NCI-H2029 treated with DMSO at 0.1 percent for 48 hours (cell line): Measurements from ENCODE around the gene ANKRD18A.

Source experiments
- DNase-seq: peaks from one replicate; lab custom pipeline; 2025; lab: John Stamatoyannopoulos, UW

ANKRD18A gene

DNA sequence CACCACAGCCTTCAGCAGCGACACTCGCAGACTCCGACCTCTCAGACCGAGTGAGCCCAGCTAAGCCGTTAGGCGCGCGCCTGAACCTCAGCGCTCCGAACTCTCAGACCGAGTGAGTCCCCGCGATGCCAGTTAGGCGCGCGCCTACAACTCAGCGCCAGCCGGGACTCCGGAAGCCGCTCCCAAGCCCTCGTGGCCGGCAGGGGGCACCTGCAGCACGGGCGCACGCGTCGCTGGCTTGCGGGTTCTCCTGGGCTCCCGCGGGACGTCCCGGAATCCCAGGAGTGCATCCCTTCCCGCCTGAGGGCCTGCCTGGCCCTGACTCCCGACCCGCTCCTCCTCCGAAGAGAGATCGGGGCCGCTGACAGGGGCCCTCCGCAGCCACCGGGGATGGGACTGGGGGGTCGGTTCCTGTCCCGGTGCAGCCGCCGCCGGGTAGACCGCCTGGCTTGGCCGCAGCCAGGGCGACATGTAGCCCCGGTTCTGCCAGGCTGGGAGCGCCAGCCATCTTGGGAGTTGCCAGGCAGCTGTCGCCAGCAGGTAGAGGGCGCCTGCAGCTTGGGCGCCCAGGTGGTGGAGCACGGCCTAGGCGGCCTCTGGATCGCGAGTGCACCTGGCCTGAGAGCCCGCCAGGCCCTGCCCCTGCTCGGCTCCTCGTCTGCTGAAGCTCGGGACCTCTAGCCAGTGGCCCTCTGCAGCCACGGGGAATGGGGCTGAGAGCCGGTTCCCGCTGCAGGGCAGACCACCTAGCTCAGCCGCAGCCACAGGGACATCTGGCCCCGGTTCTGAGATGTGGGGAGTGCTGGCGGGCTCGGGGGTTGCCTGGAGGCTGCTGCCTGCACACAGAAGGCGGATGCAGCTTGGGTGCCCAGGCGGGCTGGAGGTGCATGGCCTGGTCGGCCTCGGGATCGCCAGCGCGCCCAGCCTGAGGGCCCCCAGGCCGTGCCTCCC lies at the start of gene ANKRD18A:
Gene ANKRD18A, minus strand, starts transcription at position 114 of the 951 bp plus-strand sequence. CDS start 311 bp downstream, outside the sequence.
- peak; percentile 57 for DNase-seq

DNA sequence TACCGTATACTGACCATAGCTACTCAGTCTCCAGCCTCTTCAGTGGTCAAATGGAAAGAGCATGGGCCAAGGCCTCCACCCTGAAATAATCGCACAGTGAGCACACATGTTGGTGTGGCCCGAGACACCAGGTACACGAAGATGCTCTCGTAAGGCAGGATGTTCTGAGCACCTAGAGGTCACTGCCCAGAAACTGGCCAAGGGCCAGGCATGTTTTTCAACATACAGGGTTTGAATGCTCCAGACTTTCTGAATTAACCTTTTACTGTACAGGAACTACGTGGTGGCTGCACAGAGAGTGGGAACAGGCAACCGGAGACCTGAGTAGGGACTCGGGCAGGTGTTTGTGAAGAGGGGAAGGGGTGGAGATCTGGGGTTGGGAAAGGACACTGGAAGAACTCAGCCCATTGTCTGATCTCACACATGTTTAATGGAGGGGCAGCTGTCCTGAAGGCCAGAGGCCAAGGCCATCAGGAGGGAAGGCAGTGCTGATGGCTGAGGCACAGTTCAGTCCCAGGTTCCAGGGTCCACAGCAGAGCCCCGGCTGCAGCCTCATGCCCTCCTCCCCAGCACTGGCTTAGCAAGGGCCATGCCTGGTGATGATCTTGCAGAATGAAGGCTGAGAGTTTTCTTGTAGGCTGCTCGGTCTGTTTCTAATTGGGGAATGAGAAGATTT lies 48.5 kb upstream of the ANKRD18A start:
- no peak for DNase-seq

GRCh38 chr9:38662763-38663593 lies 42.6 kb upstream of the ANKRD18A start:
- no peak for DNase-seq

- DNase-seq: no peak
These were observed 39.1 kb upstream of the ANKRD18A start for GRCh38 chr9:38659538-38659937.

DNA sequence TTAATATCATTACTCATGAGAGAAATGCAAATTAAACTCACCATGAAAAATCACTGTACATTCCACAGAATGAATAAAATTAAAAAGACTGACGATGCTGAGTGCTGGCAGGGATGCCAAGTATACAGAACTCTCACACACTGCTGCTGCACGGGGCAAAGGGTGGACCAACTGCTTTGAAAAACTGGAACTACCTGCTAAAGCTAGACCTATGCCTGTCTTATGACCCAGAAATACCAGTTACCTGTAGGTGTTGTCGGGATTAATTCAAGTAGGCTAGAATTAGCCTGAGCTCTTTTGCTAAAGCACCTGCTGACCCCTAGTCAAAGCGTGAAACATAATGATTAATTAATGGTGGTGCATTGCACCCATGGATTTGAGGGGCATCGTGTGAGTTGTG lies 36.5 kb upstream of the ANKRD18A start:
- no peak for DNase-seq

DNA sequence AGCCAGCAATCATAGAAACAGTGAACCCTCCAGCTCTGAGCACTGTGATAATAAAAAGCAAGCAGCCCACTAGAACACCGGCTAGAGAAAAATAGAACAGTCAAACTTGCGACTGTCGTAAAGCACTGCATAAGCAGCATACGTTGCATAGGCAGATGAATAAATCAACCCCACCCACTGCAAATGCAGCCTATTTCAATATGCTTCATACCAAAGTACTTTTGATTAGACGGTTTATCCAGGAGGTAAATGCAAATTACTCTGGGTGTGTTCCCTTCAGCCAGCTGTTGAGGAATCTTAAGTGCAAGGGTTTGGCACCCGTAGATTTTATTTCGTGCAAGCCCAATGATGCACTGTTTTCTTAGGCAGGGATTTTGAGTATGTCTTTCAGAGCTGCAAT lies 32.1 kb upstream of the ANKRD18A start:
- DNase-seq: no peak

GRCh38 chr9:38652044-38652443 lies 31.6 kb upstream of the ANKRD18A start:
- no peak for DNase-seq

DNA sequence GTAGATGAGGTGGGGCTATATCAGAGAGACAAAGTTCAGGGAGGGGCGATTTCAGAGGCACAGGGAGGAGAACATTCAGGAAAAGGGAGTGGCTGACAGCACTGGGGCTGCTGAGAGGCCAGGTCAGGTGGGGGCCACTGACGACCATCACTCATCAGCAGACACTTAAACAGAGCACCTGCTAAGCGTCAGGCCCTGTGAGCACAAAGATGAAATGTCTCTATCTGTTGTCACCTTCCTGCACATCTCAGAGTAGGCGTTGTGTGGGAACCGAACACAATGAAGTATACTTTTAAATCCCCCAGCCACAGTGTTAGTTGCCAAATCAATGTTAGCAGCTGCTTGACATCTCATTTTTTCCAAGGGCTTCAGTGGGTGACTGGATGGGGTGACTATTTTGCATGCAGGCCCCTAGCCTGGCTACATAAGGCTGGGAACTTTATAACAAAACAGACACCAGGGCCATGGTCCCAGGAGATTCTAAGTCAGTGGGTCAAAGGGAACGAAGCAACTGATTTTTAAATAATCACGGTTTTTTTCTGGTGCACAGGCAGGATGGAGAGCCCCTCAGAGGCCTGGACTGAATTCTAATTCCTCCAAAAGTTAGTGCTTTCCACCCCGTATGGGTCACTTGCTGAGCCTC lies 31.1 kb upstream of the ANKRD18A start:
- no peak for DNase-seq

GRCh38 chr9:38650564-38650963 lies 30.2 kb upstream of the ANKRD18A start:
- no peak for DNase-seq

GRCh38 chr9:38649731-38650363 lies 29.5 kb upstream of the ANKRD18A start:
- DNase-seq: no peak

DNA sequence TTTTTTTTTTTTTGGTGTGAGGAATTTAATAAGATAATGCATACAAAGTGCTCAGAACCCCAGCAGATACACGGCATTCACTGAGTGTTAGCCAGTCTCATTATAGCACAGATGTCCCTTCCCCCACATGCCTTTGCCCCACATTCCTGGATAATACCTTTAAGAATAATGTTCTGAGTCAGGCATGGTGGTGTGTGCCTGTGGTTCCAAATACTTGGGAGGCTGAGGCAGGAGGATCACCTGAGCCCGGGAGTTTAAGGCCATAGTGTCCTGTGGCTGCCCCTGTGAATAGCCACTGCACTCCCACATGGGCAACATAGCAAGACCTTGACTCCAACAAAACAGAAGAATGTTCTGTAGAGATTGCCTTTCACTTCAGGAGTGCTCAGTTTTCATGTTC lies 24.2 kb upstream of the ANKRD18A start:
- DNase-seq: no peak

GRCh38 chr9:38643815-38644173 lies 23.4 kb upstream of the ANKRD18A start:
- no peak for DNase-seq

GRCh38 chr9:38642951-38643814 lies 22.8 kb upstream of the ANKRD18A start:
- no peak for DNase-seq

GRCh38 chr9:38641985-38642864 lies 21.8 kb upstream of the ANKRD18A start:
- DNase-seq: peak; percentile 50

GRCh38 chr9:38641142-38641541 lies 20.7 kb upstream of the ANKRD18A start:
- no peak for DNase-seq

- no peak for DNase-seq
These were observed 19.2 kb upstream of the ANKRD18A start for GRCh38 chr9:38639577-38639940.

- no peak for DNase-seq
These were observed 18.6 kb upstream of the ANKRD18A start for GRCh38 chr9:38638881-38639576.

DNA sequence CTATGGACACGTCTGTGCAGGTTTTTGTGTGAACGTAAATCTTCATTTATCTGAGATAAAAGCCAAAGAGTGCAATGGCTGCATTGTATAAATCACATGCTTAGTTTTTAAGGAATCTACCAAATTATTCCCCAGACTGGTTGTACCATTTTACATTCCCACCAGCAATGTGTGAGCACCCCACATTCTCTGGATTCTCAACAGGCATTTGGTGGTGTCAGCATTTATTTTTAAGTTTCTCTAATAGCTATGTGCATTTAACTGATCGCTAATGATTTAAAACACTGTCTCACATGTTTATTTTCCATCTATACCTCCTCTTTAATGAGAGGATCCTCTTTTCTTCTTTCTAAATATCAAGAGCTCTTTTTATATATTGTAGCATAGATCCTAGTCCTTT lies 13.9 kb upstream of the ANKRD18A start:
- no peak for DNase-seq

- DNase-seq: no peak
These were observed 9.1 kb upstream of the ANKRD18A start for GRCh38 chr9:38629511-38629910.
